Brain pericyte (primary cell): ENCODE results near the gene FGD5.

Source experiments
- DNase-seq: peaks from one replicate; pipeline ENCODE4 v3.0.0-alpha.2; 2012; ENCODE audit warnings: low read depth, low spot score

Gene FGD5, protein sequence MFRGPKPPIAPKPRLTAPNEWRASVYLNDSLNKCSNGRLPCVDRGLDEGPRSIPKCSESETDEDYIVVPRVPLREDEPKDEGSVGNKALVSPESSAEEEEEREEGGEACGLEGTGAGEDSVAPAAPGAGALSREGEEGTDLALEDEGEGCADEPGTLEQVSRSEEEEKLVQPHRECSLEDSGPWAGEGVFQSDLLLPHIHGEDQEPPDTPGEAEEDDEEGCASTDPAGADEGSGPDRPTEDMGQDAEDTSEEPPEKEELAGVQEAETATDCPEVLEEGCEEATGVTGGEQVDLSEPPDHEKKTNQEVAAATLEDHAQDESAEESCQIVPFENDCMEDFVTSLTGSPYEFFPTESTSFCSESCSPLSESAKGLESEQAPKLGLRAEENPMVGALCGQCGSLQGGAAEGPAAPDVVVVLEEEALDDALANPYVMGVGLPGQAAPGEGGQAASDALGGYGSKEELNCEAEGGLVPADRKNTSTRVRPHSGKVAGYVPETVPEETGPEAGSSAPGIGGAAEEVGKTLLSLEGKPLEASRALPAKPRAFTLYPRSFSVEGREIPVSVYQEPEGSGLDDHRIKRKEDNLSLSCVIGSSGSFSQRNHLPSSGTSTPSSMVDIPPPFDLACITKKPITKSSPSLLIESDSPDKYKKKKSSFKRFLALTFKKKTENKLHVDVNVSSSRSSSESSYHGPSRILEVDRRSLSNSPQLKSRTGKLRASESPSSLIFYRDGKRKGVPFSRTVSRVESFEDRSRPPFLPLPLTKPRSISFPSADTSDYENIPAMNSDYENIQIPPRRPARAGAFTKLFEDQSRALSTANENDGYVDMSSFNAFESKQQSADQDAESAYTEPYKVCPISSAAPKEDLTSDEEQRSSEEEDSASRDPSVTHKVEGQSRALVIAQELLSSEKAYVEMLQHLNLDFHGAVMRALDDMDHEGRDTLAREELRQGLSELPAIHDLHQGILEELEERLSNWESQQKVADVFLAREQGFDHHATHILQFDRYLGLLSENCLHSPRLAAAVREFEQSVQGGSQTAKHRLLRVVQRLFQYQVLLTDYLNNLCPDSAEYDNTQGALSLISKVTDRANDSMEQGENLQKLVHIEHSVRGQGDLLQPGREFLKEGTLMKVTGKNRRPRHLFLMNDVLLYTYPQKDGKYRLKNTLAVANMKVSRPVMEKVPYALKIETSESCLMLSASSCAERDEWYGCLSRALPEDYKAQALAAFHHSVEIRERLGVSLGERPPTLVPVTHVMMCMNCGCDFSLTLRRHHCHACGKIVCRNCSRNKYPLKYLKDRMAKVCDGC (N-terminal part only)

DNA sequence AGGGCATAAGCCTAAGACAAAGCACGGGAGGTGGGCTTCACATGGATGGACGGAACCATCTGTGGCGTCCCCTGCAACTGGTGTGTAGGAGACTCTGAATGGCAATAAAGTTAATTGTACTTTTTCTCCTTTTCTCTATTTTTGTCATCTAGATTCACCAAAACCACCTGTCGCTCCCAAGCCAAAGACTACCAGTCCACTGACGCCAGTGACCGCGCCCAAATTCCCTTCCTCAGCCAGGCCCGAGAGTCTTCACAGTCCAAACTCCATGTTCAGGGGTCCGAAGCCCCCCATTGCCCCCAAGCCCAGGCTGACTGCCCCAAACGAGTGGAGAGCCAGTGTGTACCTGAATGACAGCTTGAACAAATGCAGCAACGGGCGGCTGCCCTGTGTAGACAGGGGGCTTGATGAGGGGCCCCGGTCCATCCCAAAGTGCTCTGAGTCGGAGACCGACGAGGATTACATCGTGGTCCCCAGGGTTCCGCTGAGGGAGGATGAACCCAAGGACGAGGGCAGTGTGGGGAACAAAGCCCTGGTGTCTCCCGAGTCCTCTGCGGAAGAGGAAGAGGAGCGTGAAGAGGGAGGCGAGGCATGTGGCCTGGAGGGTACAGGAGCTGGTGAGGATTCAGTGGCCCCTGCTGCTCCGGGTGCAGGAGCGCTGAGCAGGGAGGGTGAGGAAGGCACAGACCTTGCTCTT, at the start of gene FGD5:
FGD5 (plus strand) TSS at position 159 of the 697 bp plus-strand sequence; CDS start at position 269, 110 bp downstream.
- DNase-seq: no peak

- DNase-seq: no peak
Measured at GRCh38 chr3:14769544-14770325, 49.0 kb upstream of the FGD5 start.

- no peak for DNase-seq
Measured at GRCh38 chr3:14770591-14770990, 48.2 kb upstream of the FGD5 start.

DNA sequence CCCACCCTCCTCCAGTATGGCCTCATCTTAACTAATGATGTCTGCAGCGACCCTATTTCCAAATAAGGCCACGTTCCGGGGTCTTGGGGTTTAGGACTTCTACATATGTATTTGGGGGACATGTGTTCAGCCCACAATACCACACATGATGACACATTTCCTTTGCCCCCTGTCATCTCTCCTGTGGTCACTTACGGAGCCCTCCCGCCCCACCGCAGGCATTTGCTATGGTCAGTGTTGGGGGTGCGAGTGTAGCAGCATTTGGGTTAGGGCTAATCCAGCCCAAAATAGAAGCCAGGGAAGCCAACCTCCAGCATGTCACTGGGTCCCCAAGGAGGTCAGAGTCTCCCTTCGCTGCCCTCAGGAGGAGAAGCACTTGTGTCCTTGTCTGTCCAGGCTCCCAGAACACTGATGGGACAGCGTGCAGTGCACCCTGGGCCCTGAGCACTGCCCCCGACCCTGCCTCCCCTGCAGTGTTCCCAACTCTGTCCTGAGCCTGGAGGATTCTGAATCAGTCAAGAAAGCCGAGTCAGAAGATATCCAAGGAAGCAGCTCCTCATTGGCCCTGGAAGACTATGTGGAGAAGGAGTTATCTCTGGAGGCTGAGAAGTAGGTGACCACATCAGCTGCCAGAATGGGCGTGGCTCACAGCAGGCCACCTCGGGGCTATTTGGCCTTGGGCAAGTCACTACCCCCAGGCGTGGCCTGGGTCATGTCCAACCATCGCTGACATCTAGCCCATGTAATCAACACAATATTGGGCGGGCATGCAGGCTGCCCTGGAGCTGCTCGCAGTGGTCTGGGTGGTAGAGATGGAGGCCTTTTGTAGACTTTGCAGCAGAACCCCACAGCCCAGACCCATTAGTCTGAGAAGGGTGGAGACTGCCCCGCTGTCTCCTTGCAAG, 46.9 kb upstream of the FGD5 start:
- DNase-seq: no peak

GRCh38 chr3:14772533-14773138, 46.1 kb upstream of the FGD5 start:
- no peak for DNase-seq

DNA sequence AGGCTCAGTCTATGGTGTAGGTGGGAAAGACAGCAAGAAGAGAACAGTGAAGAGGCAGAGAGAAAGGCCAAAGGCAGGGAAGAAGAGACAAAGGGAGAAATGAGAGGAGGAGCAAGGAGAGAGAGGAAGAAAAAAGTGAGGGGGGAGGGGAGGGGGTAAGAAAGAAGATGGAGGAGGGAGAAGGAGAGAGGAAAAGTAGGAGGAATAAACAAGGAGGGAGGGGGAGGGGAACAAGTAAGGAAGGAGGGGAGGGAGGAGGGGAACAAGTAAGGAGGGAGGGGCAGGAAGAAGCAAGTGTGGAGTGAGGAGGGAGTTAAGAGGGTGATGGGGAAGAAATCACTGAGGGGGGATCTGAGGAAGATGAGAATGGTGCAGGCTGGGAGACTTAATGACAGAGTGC, 45.5 kb upstream of the FGD5 start:
- DNase-seq: no peak

DNA sequence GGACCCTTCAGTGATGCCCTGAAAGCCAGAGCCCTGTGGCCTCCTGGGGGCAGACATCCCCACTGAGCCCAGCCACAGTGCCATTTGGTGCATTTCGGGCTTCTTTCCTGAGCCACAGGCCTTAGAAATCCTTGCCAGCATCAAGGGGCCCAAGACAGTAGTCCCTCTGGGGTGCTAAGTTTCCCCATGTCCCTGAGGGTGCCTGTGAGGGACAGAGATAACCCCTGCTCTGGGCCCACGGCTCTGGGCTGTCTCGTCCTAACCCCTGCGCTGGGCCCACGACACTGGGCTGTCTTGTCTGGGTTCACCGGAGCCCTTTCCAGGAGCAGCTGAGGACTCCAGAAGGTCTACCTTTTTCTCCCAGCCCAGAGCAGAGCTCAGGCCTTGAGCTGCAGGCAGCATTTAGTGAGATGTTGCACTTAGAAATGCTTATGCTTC, 45.1 kb upstream of the FGD5 start:
- no peak for DNase-seq

DNA sequence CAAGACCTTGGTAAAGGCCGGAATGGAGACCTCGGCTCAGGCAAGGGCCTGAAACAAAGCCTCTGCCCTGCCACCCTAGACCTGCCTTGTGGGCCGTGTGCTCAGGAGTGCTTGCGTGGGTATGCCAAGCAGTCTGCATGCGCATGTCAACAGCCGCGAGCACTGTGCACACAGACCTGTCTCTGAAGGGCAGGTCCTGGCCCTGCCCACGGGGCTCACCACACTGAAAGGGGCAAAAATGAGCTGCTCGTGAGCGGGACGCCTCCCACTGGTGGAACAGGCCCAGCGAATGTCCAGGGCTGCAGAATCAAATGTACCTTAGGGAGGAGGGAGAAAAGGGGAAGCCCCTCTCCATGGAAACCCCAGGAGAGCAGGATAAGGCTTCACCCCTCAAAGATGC, 44.3 kb upstream of the FGD5 start:
- DNase-seq: no peak

DNA sequence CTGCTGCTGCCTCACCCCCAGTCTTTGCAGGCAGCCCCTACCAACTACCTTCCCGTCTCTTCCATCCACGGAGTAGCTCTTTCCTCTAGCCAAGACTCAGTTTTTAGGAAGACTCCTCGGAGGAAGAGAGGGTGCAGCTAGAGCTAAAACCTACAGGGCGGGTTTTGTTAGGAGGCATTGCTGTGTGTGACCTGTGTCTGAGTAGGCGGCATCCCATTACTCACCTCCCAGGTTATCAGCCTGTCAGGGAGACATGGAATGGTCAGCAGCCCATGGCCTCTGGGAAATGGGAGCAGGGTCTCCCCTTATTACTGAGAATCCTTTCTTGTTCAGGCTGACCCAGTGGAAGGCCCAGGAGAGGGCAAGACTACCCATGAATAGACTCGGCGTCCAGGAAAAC, 43.8 kb upstream of the FGD5 start:
- no peak for DNase-seq

DNA sequence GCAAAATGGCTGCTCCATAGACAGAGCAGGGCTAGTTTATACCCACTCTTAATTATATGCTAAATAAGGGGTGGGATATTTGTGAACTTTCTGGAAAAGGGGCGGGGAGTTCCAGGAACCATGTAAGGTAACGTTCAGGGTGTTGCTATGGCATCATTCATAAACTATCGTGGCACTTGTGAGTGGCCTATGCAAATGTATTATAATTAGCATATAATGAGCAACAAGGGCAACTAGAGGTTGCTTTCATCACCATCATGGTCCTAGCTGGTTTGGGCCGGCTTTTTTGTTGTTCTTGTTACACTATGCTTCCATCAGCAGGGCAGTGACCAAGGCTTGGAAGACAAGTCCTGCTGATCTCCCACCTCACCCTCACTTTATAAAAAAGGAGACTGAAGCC, 43.2 kb upstream of the FGD5 start:
- DNase-seq: no peak

DNA sequence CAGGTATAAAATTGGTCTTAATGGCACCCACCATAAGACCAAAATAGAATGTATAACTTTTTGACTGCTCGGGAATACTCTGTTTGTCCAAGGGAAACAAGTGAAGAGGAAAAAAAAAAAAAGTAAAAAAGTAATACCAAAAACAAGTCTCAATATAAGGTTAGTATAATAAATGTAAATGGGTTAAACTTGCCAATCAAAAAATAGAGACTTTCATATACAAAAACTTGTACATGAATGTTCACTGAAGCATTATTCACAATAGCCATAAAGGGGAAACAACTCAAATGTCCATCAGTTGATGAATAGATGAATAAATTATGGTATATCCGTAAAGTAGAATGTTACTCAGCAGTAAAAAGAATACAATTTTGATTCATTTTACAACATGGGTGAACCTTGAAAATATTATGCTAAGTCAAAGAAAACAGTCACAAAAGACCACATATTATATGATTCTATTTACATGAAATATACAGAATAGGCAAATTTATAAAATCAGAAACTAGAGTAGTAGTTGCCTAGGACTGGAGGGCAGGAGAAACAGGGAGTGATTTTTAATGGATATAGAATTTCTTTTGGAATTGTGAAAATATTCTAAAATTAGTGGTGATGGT, 39.6 kb upstream of the FGD5 start:
- DNase-seq: no peak

DNA sequence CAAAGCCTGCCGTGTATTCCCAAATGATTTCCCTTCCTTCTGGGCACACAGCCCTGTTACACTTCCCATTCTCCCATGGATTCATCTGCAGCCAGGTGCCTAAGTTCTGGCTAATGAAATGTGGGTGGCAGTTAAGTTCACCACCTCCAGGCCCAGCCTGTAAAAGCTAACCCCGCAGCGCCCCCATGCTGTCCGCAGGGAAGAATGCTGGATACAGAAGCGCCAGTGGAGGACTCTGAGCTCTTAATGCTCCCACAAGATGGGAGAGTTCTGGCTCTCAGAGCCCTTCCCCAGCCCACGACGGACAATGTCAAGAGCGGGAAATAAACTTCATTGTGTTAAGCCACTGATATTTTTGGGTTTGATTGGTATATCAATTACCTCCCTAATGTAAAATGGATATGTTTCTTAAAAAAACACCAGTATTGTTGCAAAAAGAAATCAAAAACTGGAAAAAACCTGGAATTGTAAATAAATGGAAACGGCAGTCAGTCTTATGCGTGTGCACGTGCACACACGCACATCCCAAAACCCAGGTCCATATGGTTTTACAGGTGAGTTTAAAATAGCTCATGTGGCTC, 37.7 kb upstream of the FGD5 start:
- no peak for DNase-seq

- no peak for DNase-seq
Measured at GRCh38 chr3:14783480-14784086, 35.2 kb upstream of the FGD5 start.

DNA sequence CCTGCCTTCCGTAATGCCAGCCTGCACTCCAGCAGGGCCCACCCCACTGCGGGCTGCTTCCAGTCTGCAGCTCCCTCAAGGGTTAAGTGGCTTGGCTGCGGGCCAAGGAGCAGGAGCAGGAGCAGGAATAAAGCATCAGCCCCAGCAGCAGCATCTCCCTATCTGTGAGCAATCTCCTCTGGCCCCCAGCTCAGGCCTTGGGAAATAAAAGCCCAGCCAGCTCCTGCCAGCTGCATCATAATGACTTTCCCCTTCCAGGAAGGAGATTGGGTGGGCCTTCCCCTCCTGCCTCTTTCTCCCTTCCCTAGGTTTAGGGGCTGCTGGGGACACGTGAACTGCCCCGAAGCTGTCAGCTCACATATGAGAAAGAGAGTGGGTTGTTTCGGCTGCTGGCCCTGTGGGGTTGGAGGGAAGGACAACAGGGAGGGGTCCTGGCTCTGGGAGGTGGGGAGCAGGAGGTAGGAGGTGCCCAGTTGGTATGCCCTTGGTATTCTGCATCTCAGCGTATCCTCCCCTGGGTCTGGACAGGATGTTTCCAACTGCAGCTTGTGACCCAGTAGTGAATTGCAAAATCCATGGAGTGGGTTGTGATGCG, 34.6 kb upstream of the FGD5 start:
- no peak for DNase-seq

DNA sequence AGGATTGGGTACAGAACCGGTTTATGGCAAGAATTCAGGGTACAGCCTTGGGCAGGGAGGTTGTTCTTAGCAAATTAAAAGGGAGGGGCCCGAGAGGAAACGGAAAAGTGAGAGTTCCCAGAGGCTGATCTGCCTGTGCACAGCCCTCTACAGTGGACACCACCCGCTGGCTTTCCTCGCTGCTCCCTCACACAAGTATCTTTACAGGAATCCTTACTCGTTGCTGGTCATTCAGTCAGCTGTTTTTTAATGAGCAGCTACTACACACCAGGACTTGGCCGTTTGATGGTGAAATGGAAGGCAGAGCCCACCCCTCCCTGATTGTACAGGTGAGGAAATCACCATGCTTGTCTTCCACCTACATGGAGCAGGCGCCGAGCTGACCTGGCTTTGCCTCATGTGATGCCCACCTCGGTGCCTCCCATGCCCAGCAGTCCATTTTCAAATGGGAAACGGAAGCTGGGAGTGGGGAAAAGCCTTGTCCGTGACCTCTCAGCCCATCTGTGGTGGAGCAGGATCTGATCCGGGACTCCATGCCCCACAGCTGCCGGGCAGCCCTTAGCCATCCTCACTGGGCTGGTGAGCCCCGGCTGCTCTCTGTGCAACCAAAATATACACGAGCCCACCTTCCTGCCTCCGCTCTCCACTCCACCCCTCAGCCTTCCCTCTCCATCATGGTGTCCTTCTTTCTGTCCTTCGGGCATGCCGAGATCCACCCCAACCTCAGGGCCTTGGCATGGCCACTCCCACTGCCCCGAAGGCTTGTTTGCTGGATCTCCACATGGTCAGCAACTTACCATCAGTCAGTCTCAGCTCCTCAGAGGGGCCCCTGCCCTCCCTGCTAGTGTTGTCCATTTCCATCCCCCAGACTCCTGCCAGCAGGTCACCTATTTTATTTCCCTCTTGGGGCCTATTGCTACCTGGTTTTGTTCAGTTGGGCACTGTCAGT, 33.3 kb upstream of the FGD5 start:
- no peak for DNase-seq

- DNase-seq: no peak
Measured at GRCh38 chr3:14786369-14786768, 32.4 kb upstream of the FGD5 start.
